ENCODE data around the gene ST6GALNAC3.
"Not testable (repeated sequence)": the region's sequence is repeated elsewhere in the genome, so short reads cannot be mapped to it uniquely, and the experiment has no call there.

Gene ST6GALNAC3

GRCh38 chr1:76074321-76075187 lies at the start of gene ST6GALNAC3:
Gene ST6GALNAC3 (plus strand): TSS chr1:76074746.
- Mint-ChIP-seq H3K27ac (peak within 1 kb of the TSS; percentile 96), H3K27me3 (no peaks in the 10 kb centered on the region), H3K4me1 (peaks cover 29 to 37% of the 10 kb centered on the region in 2 donors), H3K36me3 (peaks cover 0 to under 1% of the 10 kb centered on the region in 2 donors), H3K4me3 (peak within 1 kb of the TSS; percentile 93 to 96), H3K9me3 (no peaks in the 10 kb centered on the region)
- ATAC-seq (replicated peaks) (peak; percentile 82 to 90), DNase-seq (peak; percentile 70)

GRCh38 chr1:76027341-76027740 lies 47.2 kb upstream of the ST6GALNAC3 start:
- no peak for ATAC-seq (replicated peaks)

GRCh38 chr1:76029331-76029730 lies 45.2 kb upstream of the ST6GALNAC3 start:
- no peak overlapping the region for H3K27ac Mint-ChIP-seq
- H3K27me3 Mint-ChIP-seq = peaks cover 0 to 10% of the 10 kb centered on the region in 2 donors
- no peak for DNase-seq
- no peak for ATAC-seq (replicated peaks)
- H3K4me3 Mint-ChIP-seq = no peak overlapping the region
- H3K36me3 Mint-ChIP-seq = no peaks in the 10 kb centered on the region
- H3K4me1 Mint-ChIP-seq = no peaks in the 10 kb centered on the region
- H3K9me3 Mint-ChIP-seq = no peaks in the 10 kb centered on the region

More at GRCh38 chr1:76027341-76027740, 47.2 kb upstream of the ST6GALNAC3 start:
- no peak for DNase-seq
- Mint-ChIP-seq H3K4me3 (no peak overlapping the region), H3K27ac (no peak overlapping the region), H3K4me1 (no peaks in the 10 kb centered on the region), H3K9me3 (no peaks in the 10 kb centered on the region), H3K36me3 (no peaks in the 10 kb centered on the region), H3K27me3 (peaks cover 0 to 10% of the 10 kb centered on the region in 2 donors)

DNA sequence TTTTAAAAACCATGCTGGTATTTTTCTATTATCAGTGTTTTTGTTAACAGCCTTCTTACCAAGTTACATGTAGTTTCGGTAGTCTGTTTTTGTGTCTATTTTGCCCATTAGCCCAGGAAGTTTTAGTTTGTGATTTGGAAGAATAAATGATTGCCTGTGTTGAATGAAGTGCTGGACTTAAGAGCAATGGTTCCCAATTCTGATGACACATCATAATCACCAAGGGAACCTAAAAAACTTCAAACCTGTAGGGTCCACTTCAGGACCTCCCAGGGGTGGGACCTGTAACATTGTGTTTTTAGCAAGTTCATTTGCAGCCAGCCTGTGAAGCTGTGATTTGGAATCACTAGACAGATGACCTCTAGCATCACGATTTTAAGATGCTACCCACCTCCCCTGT lies 43.0 kb upstream of the ST6GALNAC3 start:
- Mint-ChIP-seq H3K27ac (no peak overlapping the region), H3K4me1 (no peaks in the 10 kb centered on the region), H3K27me3 (peaks cover 0 to 10% of the 10 kb centered on the region in 2 donors), H3K36me3 (no peaks in the 10 kb centered on the region), H3K4me3 (no peak overlapping the region), H3K9me3 (no peaks in the 10 kb centered on the region)
- no peak for ATAC-seq (replicated peaks)
- no peak for DNase-seq

DNA sequence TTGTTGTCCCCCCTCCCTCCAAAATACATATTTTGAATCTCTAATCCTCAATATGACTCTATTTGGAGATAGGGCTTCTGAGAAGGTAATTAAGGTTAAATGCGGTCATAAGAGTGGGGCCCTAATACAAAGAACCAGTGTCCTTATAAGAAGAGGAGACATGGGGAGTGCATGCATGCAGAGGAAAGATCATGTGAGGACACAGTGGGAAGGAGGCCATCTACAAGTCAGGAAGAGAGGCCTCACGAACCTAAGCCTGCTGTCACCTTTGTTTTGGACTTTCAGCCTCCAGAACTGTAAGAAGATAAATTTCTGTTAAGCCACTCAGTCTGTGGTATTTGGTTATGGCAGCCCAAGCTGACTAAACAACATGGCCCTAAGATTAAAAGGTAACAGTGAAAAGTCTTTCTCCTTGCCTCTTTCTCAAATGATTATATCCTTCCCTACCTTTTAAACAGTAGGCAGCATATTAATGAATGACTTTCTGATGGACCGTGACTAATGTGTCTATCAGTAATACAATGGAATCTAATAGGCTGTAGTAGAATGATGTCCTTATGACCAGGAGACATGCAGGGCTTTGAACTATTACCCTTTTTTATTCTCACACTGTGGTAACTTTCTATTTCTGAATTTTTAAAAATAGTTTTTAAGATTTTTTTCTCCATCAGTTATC lies 40.6 kb upstream of the ST6GALNAC3 start:
- Mint-ChIP-seq H3K36me3 (no peaks in the 10 kb centered on the region), H3K27ac (no peak overlapping the region), H3K9me3 (no peaks in the 10 kb centered on the region), H3K27me3 (peaks cover 0 to 5% of the 10 kb centered on the region in 2 donors), H3K4me3 (no peak overlapping the region), H3K4me1 (no peaks in the 10 kb centered on the region)
- no peak for DNase-seq
- ATAC-seq (replicated peaks) = no peak

DNA sequence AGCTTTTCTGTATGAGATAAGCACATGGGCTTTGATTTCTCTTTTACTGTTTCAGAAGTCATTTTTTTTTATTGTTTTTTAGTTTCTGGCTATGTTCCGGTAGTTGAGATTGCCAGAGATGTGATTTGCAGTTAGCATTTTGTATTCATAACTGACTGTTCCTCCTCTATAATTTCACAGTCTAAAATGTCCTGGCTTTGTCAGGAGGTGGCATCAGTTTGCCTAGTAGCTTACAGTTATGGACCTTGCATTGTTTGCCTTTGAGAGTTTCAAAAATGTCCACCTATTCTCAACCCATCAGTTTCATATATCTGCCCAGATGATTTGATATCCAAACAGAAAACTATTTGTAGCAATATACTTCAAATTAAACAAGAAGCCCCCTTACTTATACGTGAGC lies 39.5 kb upstream of the ST6GALNAC3 start:
- ATAC-seq (replicated peaks) (peak; percentile 52 to 53), DNase-seq (no peak)
- H3K9me3 Mint-ChIP-seq = no peaks in the 10 kb centered on the region
- no peak overlapping the region for H3K4me3 Mint-ChIP-seq
- no peak overlapping the region for H3K27ac Mint-ChIP-seq
- H3K36me3 Mint-ChIP-seq = no peaks in the 10 kb centered on the region
- no peaks in the 10 kb centered on the region for H3K4me1 Mint-ChIP-seq
- H3K27me3 Mint-ChIP-seq = peaks cover 0 to 9% of the 10 kb centered on the region in 2 donors

GRCh38 chr1:76037324-76037723 lies 37.2 kb upstream of the ST6GALNAC3 start:
- Mint-ChIP-seq H3K27ac (no peak overlapping the region), H3K4me1 (no peaks in the 10 kb centered on the region), H3K36me3 (no peaks in the 10 kb centered on the region), H3K4me3 (no peak overlapping the region), H3K9me3 (no peaks in the 10 kb centered on the region), H3K27me3 (peaks cover 6 to 17% of the 10 kb centered on the region in 2 donors)
- no peak for DNase-seq
- ATAC-seq (replicated peaks) = no peak

GRCh38 chr1:76038287-76039004 lies 36.1 kb upstream of the ST6GALNAC3 start:
- no peaks in the 10 kb centered on the region for H3K4me1 Mint-ChIP-seq
- no peak for DNase-seq
- ATAC-seq (replicated peaks) = no peak
- peaks cover 6 to 17% of the 10 kb centered on the region in 2 donors for H3K27me3 Mint-ChIP-seq
- H3K4me3 Mint-ChIP-seq = no peak overlapping the region
- no peak overlapping the region for H3K27ac Mint-ChIP-seq
- H3K9me3 Mint-ChIP-seq = no peaks in the 10 kb centered on the region
- H3K36me3 Mint-ChIP-seq = no peaks in the 10 kb centered on the region

DNA sequence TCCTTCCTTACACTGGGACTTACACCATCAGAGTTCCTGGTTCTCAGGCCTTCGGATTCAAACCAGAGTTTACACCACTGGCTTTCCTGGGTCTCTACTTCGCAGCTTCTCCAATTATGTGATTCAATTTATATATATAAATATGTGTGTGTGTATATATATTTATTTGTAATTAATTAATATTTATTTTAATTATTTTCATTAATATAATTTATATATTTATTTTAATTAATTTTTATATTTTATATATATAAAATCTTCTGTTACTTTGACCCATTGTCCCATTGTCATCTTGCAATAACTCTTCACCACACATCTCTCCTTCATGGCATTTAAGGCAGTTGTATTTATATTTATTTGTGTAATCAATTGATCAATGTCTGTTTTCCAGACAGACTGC lies 28.4 kb upstream of the ST6GALNAC3 start:
- Mint-ChIP-seq H3K27me3 (peaks cover 13 to 15% of the 10 kb centered on the region in 2 donors), H3K9me3 (peaks cover 0 to 3% of the 10 kb centered on the region in 2 donors), H3K27ac (no peak overlapping the region), H3K4me1 (no peaks in the 10 kb centered on the region), H3K36me3 (no peaks in the 10 kb centered on the region), H3K4me3 (no peak overlapping the region)
- no peak for ATAC-seq (replicated peaks)
- no peak for DNase-seq

DNA sequence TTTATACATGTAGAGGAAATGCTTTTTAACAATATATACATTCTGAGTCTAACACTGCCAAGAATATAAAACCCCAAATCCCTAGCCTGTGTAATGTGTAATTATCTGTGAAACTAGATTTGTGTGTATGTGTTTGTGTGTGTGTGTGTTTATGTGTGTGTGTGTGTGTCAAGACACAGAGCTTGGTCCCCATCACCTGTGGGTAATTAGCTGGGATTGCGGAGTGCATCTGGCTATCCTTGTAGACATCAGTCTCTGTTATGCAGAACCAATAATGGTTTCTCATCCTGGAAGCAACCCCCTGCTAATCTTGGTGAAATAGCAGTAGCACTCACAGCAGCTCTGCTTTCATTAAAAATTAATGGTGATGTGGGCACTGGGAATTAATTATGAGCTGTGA lies 26.3 kb upstream of the ST6GALNAC3 start:
- Mint-ChIP-seq H3K36me3 (no peaks in the 10 kb centered on the region), H3K4me1 (no peaks in the 10 kb centered on the region), H3K27ac (no peak overlapping the region), H3K27me3 (peaks cover 9 to 12% of the 10 kb centered on the region in 2 donors), H3K9me3 (peaks cover 0 to 3% of the 10 kb centered on the region in 2 donors), H3K4me3 (no peak overlapping the region)
- ATAC-seq (replicated peaks) (no peak), DNase-seq (no peak)

DNA sequence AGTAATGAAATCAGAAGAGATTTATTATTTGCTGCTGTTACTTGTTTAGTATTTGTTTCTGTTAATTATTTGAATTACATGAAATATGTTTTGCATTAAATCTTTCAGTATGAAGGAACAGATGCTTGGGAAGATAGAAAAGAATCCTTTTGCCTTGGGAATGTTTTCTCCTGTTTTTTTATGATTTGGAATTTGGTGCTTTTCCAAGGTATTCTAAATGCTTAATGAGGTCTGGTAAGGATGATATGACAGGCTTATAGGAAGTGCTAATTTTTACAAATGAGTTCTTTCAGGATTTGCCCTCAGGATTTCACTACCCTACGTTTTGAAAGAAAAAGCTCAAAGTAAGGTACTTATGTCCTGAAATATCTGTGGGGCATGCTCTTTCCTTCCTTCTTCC lies 25.6 kb upstream of the ST6GALNAC3 start:
- Mint-ChIP-seq H3K4me3 (no peak overlapping the region), H3K27me3 (peaks cover 16 to 19% of the 10 kb centered on the region in 2 donors)

DNA sequence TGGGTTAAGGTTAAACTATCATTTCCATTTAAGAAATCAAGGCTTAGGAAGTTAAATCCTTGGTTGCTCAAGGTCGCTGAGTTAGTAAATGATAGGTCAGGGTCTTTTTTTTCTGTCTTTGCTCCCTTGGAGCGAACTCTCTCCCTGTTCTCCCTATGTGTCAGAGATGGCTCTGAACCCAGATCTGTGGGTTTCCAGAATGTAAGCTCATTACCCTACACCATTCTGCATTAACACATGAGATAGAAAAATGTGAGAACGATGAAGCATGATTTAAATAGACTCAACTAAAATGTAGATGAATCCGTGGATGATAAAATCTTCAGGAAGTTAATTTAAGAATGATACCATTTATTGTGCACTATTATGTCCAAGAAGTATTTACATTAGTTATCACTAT lies 25.0 kb upstream of the ST6GALNAC3 start:
- DNase-seq = no peak
- H3K27ac Mint-ChIP-seq = no peak overlapping the region
- peaks cover 22 to 24% of the 10 kb centered on the region in 2 donors for H3K27me3 Mint-ChIP-seq
- no peak for ATAC-seq (replicated peaks)
- no peak overlapping the region for H3K4me3 Mint-ChIP-seq
- H3K36me3 Mint-ChIP-seq = no peaks in the 10 kb centered on the region
- H3K9me3 Mint-ChIP-seq = peaks cover 0 to 3% of the 10 kb centered on the region in 2 donors
- H3K4me1 Mint-ChIP-seq = no peaks in the 10 kb centered on the region

More for the DNA sequence above, 25.6 kb upstream of the ST6GALNAC3 start:
- DNase-seq = no peak
- Mint-ChIP-seq H3K4me1 (no peaks in the 10 kb centered on the region), H3K36me3 (no peaks in the 10 kb centered on the region), H3K9me3 (peaks cover 0 to 3% of the 10 kb centered on the region in 2 donors), H3K27ac (no peak overlapping the region)
- ATAC-seq (replicated peaks) = no peak

DNA sequence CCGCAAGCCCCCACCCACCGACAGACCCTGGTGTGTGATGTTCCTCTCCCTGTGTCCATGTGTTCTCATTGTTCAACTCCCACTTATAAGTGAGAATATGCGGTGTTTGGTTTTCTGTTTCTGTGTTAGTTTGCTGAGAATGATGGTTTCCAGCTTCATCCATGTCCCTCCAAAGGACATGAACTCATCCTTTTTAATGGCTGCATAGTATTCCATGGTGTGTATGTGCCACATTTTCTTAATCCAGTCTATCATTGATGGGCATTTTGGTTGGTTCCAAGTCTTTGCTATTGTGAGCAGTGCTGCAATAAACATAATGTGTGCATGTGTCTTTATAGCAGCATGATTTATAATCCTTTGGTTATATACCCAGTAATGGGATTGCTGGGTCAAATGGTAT lies 24.5 kb upstream of the ST6GALNAC3 start:
- not testable (repeated sequence) for H3K4me1 Mint-ChIP-seq; H3K9me3 Mint-ChIP-seq; H3K36me3 Mint-ChIP-seq; DNase-seq; H3K27ac Mint-ChIP-seq; H3K4me3 Mint-ChIP-seq; ATAC-seq (replicated peaks)
- H3K27me3 Mint-ChIP-seq = peaks cover 22 to 28% of the 10 kb centered on the region in 2 donors

DNA sequence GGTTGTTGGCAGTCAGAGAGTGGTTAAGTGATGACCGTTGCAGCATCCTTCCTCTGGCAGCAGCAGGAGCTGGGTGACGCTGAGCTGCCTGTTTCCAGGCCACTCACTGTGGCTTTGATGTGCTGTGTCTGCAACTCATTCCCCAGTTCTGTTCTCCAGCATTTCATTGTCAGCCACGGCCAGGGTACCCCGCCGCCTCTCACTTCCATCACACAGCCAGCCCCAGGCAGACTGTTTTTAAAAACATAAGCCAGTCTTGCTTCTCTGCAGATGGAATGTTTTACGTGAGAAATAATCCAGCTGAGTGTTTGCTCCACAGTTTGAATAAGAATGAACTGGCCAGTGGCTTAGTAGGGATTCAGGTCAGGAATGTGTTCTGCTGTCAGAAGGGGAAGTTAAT lies 21.5 kb upstream of the ST6GALNAC3 start:
- Mint-ChIP-seq H3K36me3 (no peaks in the 10 kb centered on the region), H3K4me1 (no peaks in the 10 kb centered on the region), H3K4me3 (no peak overlapping the region), H3K27ac (no peak overlapping the region), H3K27me3 (peaks cover 36 to 44% of the 10 kb centered on the region in 2 donors), H3K9me3 (peaks cover 0 to 3% of the 10 kb centered on the region in 2 donors)
- DNase-seq (no peak), ATAC-seq (replicated peaks) (no peak)

All from stimulated activated naive B cell treated with anti-CD40 and anti-IgM and Interleukin-4, amounts not matched to agents 10 μg/mL and 1 μg/mL and 100 μg/mL, for 72 hours (primary cell).